ENCODE results near the gene ARPP21.

GRCh38 chr3:35616346-35616745, 23.0 kb upstream of the ARPP21 start:
- TF ChIP-seq CTCF (IDR thresholded peaks at IDR 0.05), result no peak
- no peak for TF ChIP-seq ZFX (IDR thresholded peaks at IDR 0.05; ENCODE audit: borderline replicate concordance)
